Cardiac muscle cell (in vitro differentiated cells and primary cell): ENCODE results near the gene TNFRSF4. TPM values are rescaled to one million over a fixed set of nuclear protein-coding genes. Genes with fewer than 3 reads are reported as not detected.

ENCODE experiments used
- DNase-seq, 2 donors: peaks; one replicate each; pipeline versions ENCODE4 v3.0.0 to v3.0.0-alpha.2; 2010 to 2017; ENCODE audit warnings: low read depth in 1 of 2, low spot score in 1 of 2
- H3K27ac ChIP-seq: fragments of 200-600 bp; sonication (generic); 2 replicates; pipeline ENCODE4 v1.5.1; 2016
- H3K27me3 ChIP-seq: fragments of 200-600 bp; sonication (generic); 2 replicates; pipeline ENCODE4 v1.6.0; 2016; ENCODE audit warnings: control low read depth
- H3K36me3 ChIP-seq: fragments of 200-600 bp; sonication (generic); 2 replicates; pipeline ENCODE4 v1.5.1; 2016; ENCODE audit warnings: control low read depth
- H3K4me1 ChIP-seq: fragments of 200-600 bp; sonication (generic); 2 replicates; pipeline ENCODE4 v1.8.1; 2017; ENCODE audit warnings: low read depth, mild to moderate bottlenecking, mixed run types
- H3K4me3 ChIP-seq: fragments of 200-600 bp; sonication (generic); 2 replicates; pipeline ENCODE4 v1.5.1; 2016; ENCODE audit warnings: mild to moderate bottlenecking
- H3K9me3 ChIP-seq: fragments of 200-600 bp; sonication (generic); 2 replicates; pipeline ENCODE4 v1.5.1; 2017; ENCODE audit warnings: low read depth, mild to moderate bottlenecking, control low read depth
- CTCF ChIP-seq: IDR thresholded peaks from 2 replicates; pipeline ENCODE4 v1.5.1; 2012; ENCODE audit warnings: low read depth, mild to moderate bottlenecking, low read length
- polyA plus RNA-seq: library from polyadenylated mRNA; unstranded; fragments of >200 nt; fragmentation: Nextera tagmentation; extraction: Ambion mirVana; gene quantifications from 2 replicates; pipeline ENCODE4 v1.2.1, GENCODE V29; 2016
- total RNA-seq: library from RNA; depleted of rRNA; stranded (reverse); fragments of >200 nt; gene quantifications from 2 replicates; pipeline ENCODE4 v1.2.3, GENCODE V29; 2016

Gene TNFRSF4
- total and polyA plus RNA-seq, 2 experiments from 2014 or later = not detected

- peaks cover 20% of the 10 kb centered on the region for H3K36me3 ChIP-seq
- no peaks in the 10 kb centered on the region for H3K4me1 ChIP-seq
- H3K4me3 ChIP-seq = no peak overlapping the region
- no peak for DNase-seq
- no peak for TF ChIP-seq CTCF
- H3K27me3 ChIP-seq = no peaks in the 10 kb centered on the region
- no peak overlapping the region for H3K27ac ChIP-seq
- H3K9me3 ChIP-seq = no peaks in the 10 kb centered on the region
Measured at GRCh38 chr1:1259540-1259939, 45.6 kb upstream of the TNFRSF4 start.

GRCh38 chr1:1259119-1259488, 45.2 kb upstream of the TNFRSF4 start:
- H3K9me3 ChIP-seq = no peaks in the 10 kb centered on the region
- no peak overlapping the region for H3K4me3 ChIP-seq
- DNase-seq = no peak
- H3K36me3 ChIP-seq = peaks cover 20% of the 10 kb centered on the region
- no peak for TF ChIP-seq CTCF
- H3K4me1 ChIP-seq = no peaks in the 10 kb centered on the region
- no peaks in the 10 kb centered on the region for H3K27me3 ChIP-seq
- no peak overlapping the region for H3K27ac ChIP-seq

- H3K36me3 ChIP-seq = peaks cover 8% of the 10 kb centered on the region
- no peak for DNase-seq
- H3K4me1 ChIP-seq = no peaks in the 10 kb centered on the region
- H3K9me3 ChIP-seq = no peaks in the 10 kb centered on the region
- no peak overlapping the region for H3K27ac ChIP-seq
- no peak for TF ChIP-seq CTCF
- H3K4me3 ChIP-seq = no peak overlapping the region
- H3K27me3 ChIP-seq = no peaks in the 10 kb centered on the region
Measured at GRCh38 chr1:1256956-1257871, 43.3 kb upstream of the TNFRSF4 start.

- no peak for DNase-seq
- TF ChIP-seq CTCF = no peak
- no peak overlapping the region for H3K4me3 ChIP-seq
- H3K9me3 ChIP-seq = no peaks in the 10 kb centered on the region
- peaks cover 8% of the 10 kb centered on the region for H3K36me3 ChIP-seq
- H3K27ac ChIP-seq = no peak overlapping the region
- H3K4me1 ChIP-seq = no peaks in the 10 kb centered on the region
- H3K27me3 ChIP-seq = no peaks in the 10 kb centered on the region
Measured at GRCh38 chr1:1255611-1256010, 41.7 kb upstream of the TNFRSF4 start.

GRCh38 chr1:1255078-1255477, 41.1 kb upstream of the TNFRSF4 start:
- Histone ChIP-seq H3K36me3 (peaks cover 8% of the 10 kb centered on the region), H3K4me3 (no peak overlapping the region), H3K9me3 (no peaks in the 10 kb centered on the region), H3K27ac (no peak overlapping the region), H3K27me3 (no peaks in the 10 kb centered on the region), H3K4me1 (no peaks in the 10 kb centered on the region)
- TF ChIP-seq CTCF = no peak
- DNase-seq = no peak
